H7 (cell line): ENCODE measurements around the gene NLN. TPM values are rescaled to one million over a fixed set of nuclear protein-coding genes. Genes with fewer than 3 reads are reported as not detected.
"Not testable (repeated sequence)": the region's sequence is repeated elsewhere in the genome, so short reads cannot be mapped to it uniquely, and the experiment has no call there.

Experiments
- DNase-seq: peaks from one replicate; pipeline ENCODE4 v3.0.0; 2012
- H3K27me3 ChIP-seq: 2 replicates; pipeline ENCODE4 v1.6.0; 2011; ENCODE audit warnings: mild to moderate bottlenecking, low read length; ENCODE audit not compliant: control insufficient read depth, insufficient read depth
- H3K36me3 ChIP-seq: replicated peaks from 2 replicates; pipeline ENCODE4 v1.5.1; 2011; ENCODE audit warnings: low read length; ENCODE audit not compliant: control insufficient read depth, insufficient read depth
- H3K4me3 ChIP-seq: 2 replicates; pipeline ENCODE4 v1.5.1; 2011; ENCODE audit warnings: low read depth, mild to moderate bottlenecking, control low read depth, low read length, moderate library complexity; ENCODE audit not compliant: insufficient read depth
- total RNA-seq: library from RNA; depleted of rRNA; stranded (reverse); fragments of >200 nt; shearing (Covaris generic); gene quantifications from 2 replicates; pipeline ENCODE4 v1.2.3, GENCODE V29; 2014; rRNA removed

Gene NLN
- 121 and 129 TPM in 2 replicates for total RNA-seq

DNA sequence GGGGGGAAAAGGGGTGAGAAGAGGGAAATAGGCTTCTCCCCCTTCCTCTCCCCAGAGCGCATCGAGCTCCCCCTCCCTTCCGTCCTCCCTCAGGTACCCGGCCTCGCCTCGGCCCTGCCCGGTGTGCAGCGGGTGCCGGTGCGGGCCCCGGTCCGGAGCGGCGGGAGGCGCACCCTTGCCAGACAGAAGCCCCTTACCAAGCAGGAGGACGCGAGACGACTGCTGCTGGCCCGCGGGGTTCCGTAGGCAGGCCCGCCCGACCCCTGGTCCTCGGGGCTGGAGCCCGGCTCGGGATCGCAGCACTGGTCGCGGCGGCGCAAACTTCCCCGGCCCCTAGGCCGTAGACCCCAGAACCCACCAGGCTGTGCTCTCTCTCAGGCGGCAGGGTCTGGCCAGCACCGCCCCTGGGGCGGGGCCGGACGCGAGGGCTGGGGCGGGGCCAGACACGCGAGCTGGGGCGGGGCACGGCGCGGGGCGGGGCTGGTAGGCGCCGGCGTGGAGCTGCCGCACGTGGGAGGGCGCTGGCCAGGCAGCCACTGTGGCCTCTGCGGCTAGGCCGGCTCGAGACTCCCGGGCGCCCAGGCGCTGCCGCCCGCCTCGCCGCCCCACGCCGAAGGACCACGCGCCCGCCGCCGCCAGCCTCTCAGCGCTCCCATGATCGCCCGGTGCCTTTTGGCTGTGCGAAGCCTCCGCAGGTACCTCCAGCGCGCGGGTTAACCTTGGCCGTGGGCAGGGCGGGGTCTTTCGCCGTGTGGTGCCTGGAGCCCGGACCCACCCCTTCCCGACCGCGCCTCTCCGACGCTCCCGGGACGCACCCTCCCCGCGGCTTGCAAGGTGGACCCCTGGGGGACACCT, at the start of gene NLN, which contains the start of gene SGTB:
Gene NLN, plus strand, starts transcription at position 486 of the 855 bp plus-strand sequence. Its CDS starts 169 bp downstream, at position 655.
Gene SGTB, minus strand, starts transcription at position 390 of the 855 bp plus-strand sequence. CDS start 1,302 bp downstream, outside the sequence.
- DNase-seq: peak; percentile 97
- H3K36me3 ChIP-seq: peaks cover 2% of the 10 kb centered on the region
- H3K27me3 ChIP-seq: no peaks in the 10 kb centered on the region
- peak within 1 kb of the TSS; percentile 66 for H3K4me3 ChIP-seq

DNA sequence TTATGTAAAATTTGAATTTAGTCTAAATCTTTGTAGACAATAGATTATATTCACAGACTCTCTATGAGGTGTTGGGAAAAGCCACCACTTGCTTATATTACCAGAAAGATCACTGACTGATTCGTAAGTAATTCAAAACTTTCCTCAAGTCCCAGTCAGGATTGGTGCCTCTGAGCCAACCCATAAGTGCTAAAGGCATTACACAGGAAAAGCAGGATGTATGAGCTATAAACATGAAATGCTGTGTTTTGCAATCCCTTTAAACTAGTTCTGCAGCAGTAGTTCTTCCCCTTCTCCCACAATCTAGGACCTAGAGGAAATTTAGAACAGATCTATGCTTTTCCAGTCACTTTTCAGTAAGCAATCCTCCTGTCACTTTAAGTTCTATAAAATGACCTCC, 49.2 kb upstream of the NLN start:
- Histone ChIP-seq H3K4me3 (no peak overlapping the region), H3K27me3 (no peaks in the 10 kb centered on the region), H3K36me3 (peaks cover 2% of the 10 kb centered on the region)
- DNase-seq: no peak

DNA sequence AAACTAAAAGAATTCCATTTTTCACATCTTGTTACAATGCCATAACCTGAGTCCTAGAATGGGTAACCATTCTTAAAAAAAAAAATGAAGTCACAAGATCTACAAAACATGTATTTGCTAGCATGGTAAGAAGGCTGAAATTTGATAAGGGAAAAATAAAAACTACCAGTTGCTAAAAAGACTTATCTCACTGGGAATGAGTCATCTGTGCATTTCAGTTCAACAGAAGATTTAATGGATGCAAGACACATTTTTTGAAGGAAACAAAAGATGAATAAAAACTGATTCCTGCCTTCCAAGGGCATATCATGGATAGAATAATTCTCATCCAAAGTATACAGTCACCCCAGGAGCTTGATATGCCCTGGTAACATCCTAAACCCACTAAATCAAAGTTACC, 47.3 kb upstream of the NLN start:
- Histone ChIP-seq H3K36me3 (peaks cover 2% of the 10 kb centered on the region), H3K4me3 (no peak overlapping the region), H3K27me3 (no peaks in the 10 kb centered on the region)
- no peak for DNase-seq

DNA sequence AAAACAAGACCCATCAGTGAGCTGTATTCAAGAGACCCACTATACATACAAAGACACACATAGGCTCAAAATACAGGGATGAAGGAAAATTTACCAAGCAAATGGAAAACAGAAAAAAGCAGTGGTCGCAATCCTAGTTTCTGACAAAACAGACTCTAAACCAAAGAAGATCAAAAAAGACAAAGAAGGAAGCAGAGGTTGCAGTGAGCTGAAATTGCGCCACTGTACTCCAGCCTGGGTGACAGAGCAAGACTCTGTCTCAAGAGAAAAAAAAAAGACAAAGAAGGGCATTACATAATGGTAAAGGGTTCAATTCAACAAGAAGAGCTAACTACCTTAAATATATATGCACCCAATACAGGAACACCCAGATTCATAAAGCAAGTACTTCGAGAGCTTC, 45.9 kb upstream of the NLN start:
- H3K27me3 ChIP-seq, H3K36me3 ChIP-seq, H3K4me3 ChIP-seq, DNase-seq: not testable (repeated sequence)

DNA sequence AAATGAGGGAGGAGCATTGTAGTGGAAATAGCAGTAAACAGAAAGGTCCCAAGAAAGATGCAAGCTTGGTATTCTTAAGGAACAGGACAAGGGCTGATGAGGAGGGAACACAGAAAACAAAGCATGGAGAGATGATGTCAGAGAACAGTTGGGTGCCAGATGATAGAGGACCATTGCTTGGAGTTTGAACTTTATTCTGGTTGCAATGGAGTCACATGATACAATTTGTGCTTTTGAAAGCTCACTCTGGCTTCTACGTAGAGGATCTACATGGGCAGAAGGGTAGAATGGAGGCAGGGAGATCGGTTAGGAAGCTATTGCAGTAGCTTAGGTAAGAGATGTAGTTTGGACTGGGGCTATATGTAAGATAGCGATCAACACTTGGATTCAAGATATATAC, 39.9 kb upstream of the NLN start:
- H3K4me3 ChIP-seq: no peak overlapping the region
- no peaks in the 10 kb centered on the region for H3K27me3 ChIP-seq
- H3K36me3 ChIP-seq: peaks cover 2% of the 10 kb centered on the region
- no peak for DNase-seq

DNA sequence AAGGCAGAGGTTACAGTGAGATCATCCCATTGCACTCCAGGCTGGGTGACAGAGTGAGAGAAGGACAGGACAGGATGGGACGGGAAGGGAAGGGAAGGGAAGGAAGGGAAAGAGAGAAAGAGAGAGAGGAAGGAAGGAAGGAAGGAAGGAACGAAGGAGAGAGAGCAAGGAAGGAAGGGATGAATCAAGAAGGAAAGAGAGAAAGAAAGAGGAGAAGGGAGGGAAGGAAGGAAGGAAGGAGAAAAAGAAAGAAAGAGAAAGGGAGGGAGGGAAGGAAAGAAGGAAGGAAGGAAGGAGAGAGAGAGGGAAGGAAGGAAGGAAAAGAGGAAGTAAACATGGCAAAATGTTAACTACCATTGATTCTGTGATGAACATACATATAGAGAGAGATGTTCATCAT, 28.9 kb upstream of the NLN start:
- Histone ChIP-seq H3K4me3 (no peak overlapping the region), H3K36me3 (no peaks in the 10 kb centered on the region; the same call in none of the 2 replicates), H3K27me3 (no peaks in the 10 kb centered on the region)
- DNase-seq: no peak

DNA sequence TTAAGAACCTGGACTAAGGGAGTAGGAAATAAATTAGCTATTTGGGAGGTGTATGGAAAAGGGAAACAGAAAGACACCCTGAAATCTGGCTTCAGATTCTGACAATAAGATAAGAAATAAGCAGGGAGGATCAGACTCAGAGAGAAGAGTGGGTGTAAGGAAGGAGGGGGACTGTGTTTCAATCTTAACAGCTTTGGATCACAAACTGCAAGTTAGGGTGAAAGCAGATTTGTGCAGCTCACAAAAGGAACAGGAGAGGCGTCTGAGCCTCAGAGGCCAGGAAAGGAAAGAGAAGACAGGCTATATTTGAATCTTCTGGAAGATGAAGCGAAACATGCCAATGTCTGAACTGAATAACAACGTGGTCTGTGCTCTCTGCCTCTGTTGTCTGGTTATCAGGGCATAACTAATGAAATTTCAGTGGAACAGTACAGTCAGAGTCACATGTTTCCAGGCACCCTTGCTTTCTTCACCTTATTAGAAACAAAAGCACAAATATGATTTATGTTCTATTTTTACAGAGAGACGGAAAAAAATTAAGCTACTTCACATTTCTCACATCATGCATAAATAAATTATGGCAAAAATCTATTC, 26.7 kb upstream of the NLN start:
- no peak for DNase-seq
- Histone ChIP-seq H3K36me3 (no peaks in the 10 kb centered on the region; the same call in none of the 2 replicates), H3K4me3 (no peak overlapping the region), H3K27me3 (no peaks in the 10 kb centered on the region)

DNA sequence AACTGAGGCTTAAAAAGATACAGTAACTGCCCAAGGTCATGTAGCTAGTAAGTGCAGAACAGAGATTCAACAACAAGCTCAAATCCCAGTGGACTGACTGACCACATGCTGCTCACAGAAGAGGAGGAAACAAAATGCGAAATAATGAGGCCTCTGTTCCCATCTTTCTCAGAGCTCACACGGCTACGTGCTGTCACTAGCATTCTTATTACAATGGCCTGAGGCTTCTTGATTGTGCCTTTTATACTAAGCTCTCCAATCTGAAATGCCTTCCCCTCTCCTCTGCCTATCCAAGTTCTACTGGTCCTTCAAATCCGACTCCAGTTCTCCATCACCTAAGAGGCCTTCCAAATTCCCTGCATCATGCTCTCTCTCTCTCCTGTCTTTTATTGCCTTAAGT, 26.1 kb upstream of the NLN start:
- no peak overlapping the region for H3K4me3 ChIP-seq
- no peaks in the 10 kb centered on the region for H3K27me3 ChIP-seq
- H3K36me3 ChIP-seq: no peaks in the 10 kb centered on the region; the same call in none of the 2 replicates
- peak; percentile 24 for DNase-seq

DNA sequence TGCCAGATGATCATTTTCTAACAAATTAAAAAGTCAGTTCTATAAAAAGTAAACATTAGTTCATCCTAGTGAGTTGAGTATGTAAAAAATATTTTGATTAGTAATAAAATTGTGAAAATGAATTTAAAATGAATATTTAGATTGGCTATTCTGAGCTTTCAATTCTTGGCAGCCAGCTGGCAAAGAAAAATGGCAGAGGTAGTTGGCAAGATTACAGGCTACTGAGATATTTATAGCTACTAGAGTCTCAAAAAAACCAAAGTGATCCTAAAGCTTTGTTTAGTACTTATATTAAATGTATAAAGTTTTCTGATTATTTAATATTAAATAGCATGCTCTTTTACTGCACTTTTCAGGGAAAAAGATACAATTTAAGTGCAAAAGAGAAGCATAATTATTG, 25.1 kb upstream of the NLN start:
- H3K4me3 ChIP-seq: no peak overlapping the region
- DNase-seq: no peak
- H3K36me3 ChIP-seq: no peaks in the 10 kb centered on the region; the same call in none of the 2 replicates
- no peaks in the 10 kb centered on the region for H3K27me3 ChIP-seq

DNA sequence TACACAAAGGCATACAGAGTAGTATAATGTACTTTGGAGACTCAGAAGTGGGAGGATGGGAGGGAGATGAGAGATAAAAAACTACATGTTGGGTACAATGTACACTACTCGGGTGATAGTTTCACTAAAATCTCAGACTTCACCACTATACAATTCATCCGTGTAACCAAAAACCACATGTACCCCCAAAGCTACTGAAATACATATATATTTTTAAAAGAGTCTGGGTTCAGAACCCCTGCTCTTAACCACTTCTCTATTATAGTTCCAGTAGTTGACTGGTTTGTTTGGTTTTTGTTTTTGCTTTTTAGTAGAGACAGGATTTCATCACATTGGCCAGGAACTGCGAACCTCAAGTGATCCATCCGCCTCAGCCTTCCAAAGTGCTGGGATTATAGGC, 22.7 kb upstream of the NLN start:
- H3K36me3 ChIP-seq: no peaks in the 10 kb centered on the region; the same call in none of the 2 replicates
- H3K27me3 ChIP-seq: no peaks in the 10 kb centered on the region
- no peak overlapping the region for H3K4me3 ChIP-seq
- DNase-seq: no peak

DNA sequence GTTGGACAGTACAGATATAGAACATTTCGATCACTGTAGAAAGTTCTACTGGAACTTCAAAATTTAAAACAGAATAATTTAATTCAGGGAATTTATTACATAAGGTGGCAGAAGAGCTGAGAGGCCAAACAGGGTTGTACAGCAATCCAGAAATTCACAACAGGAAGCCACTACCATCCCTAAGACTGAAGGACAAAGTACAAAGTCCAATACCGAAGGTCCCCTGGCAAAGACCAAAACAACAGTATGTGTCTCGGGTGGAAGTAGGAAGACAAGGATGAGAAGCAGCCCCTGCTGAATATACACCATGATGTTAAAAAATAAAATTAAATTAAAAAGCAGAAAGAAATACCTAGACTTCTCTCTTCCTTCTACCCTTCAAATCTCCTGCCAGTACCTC, 20.0 kb upstream of the NLN start:
- H3K27me3 ChIP-seq: no peaks in the 10 kb centered on the region
- no peak for DNase-seq
- no peaks in the 10 kb centered on the region; the same call in 1 of the 2 replicates for H3K36me3 ChIP-seq
- H3K4me3 ChIP-seq: no peak overlapping the region

DNA sequence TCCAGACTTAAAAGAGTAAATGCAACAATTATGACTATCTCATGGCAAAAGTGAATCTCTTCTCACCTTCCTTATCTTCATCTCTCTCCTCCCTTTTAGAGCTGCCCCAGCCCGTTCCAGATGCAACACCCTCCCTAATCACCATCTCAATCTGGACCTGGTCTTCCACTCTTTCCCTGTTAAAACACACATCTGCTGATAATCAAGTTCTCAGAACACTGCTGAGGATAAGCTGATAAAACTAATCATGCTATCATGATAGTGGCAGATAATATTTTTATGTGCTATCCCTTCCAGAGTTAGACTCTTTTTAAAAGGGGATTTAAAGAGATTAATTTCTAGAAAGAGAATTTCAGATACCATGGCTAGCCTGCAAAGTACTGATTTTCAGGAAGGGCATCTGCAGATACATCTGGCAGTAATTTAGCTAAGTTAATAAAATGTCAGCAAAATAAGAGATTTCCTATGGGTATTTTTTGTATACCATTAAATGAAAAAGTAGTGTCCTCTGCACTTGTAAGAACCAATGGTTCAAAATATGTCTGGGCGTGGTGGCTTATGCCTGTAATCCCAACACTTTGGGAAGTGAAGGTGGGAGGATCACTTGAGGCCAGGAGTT, 17.3 kb upstream of the NLN start:
- H3K27me3 ChIP-seq: no peaks in the 10 kb centered on the region
- H3K36me3 ChIP-seq: no peaks in the 10 kb centered on the region; the same call in 1 of the 2 replicates
- DNase-seq: no peak
- no peak overlapping the region for H3K4me3 ChIP-seq

DNA sequence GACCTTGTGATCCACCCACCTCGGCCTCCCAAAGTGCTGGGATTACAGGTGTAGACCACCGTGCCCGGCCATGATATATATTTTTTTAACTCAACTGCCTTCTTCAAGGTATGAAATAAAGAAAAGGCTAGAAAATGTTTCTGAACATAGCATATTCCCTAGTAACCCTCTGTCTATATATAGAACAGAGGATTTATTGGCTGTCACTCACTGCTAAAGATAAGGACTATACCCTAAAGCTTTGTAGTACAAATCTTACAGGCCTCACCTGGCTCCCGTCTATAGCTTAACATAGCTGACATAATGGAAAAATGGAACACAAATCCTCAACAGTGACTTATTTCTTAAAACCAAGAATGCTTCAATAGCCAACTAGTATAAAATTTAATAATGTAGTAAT, 14.3 kb upstream of the NLN start:
- H3K4me3 ChIP-seq: no peak overlapping the region

DNA sequence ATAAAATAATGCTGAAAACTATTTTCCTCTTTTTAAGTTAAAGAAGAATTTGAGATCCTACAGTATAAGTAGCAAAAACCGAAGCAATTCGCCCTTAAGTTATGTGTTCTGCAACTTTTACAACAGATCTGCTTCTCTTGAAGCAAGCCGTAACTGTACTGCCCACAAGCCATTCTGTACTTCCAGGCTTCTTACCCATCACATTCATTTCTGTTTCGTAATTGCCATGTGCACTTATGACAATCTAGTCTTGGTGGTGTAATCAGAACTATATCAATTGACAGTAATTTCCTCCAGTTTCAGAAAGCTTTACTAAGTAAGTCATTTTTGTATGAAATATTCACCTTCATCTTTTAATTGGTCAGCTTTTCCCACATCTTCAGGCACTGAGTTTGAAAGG, 13.9 kb upstream of the NLN start:
- DNase-seq: no peak
- Histone ChIP-seq H3K4me3 (no peak overlapping the region), H3K36me3 (peaks cover 5% of the 10 kb centered on the region), H3K27me3 (no peaks in the 10 kb centered on the region)

More for the DNA sequence above, 14.3 kb upstream of the NLN start:
- no peaks in the 10 kb centered on the region for H3K27me3 ChIP-seq
- peaks cover 5% of the 10 kb centered on the region for H3K36me3 ChIP-seq
- DNase-seq: no peak
